SH-SY5Y (cell line): ENCODE data around the gene DNAI2.

Experiments used
- GATA2 ChIP-seq: IDR thresholded peaks from 2 replicates; pipeline ENCODE4 v1.6.1; 2011; ENCODE audit warnings: mild to moderate bottlenecking, low read depth, low read length
- GATA3 ChIP-seq: IDR thresholded peaks from 2 replicates; pipeline ENCODE4 v1.6.1; 2011; ENCODE audit warnings: low read depth, mild to moderate bottlenecking, low read length, moderate library complexity

DNA sequence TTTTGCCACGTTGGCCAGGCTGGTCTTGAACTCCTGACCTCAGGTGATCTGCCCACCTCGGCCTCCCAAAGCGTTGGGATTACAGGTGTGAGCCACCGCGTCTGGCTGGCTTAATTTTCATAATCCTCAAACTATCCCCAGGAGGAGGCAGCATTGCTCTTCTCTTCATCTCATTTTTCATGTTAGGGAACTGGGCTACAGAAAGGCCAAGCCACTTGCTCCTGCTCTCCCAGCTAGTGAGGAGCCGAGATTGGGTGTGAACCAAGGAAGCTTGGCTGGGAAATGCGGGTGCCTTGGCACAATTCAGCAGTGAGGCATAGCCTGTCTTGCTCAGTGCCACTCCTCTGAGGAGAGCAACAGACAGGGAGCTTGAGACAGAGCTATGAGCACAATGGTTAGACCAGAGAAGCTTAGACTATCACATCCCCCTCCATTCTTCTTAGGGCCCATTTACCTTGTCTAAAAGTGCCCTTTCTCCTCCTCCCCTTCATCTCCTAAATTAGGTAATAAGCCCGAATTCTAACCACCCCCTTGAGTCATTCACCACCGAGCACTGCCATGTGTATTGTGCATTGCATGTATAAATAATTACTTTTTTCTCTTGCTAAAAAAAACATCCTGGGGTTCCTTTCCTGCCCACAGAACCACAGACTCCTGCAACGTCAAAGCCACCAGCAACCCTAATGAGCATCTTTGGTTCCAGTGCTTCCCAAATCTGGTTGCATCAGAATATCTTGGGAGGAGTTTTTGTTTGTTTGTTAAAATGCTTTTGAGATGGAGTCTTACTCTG lies 32.0 kb downstream of the DNAI2 start:
- TF ChIP-seq GATA2: no peak
- TF ChIP-seq GATA3: no peak
